GM23338 (cell line): ENCODE results near the gene CTNS. TPM values are rescaled to one million over a fixed set of nuclear protein-coding genes. Genes with fewer than 3 reads are reported as not detected.

Experiments
- ATAC-seq: fragments of 200-7000 bp; cut with Tn5 transposase; 3 replicates; pipeline ENCODE4 v1.9.1; 2020
- DNase-seq: peaks from one replicate; pipeline ENCODE4 v3.0.0-alpha.2; 2015; ENCODE audit warnings: low spot score
- H2AFZ ChIP-seq: fragments of 200-600 bp; sonication (generic); 2 replicates; pipeline ENCODE4 v1.8.0; 2016; ENCODE audit warnings: antibody characterized with exemption, mild to moderate bottlenecking, moderate library complexity
- H3F3A ChIP-seq: fragments of 200-600 bp; sonication (generic); replicated peaks from 2 replicates; pipeline ENCODE4 v1.8.0; 2017; ENCODE audit warnings: antibody characterized with exemption, mixed run types, low read depth
- H3K27ac ChIP-seq: fragments of 200-600 bp; sonication (generic); 2 replicates; pipeline ENCODE4 v1.6.1; 2016; ENCODE audit warnings: low read depth
- H3K27me3 ChIP-seq: fragments of 200-600 bp; sonication (generic); 2 replicates; pipeline ENCODE4 v1.8.0; 2016; ENCODE audit warnings: mild to moderate bottlenecking, mixed run types, moderate library complexity; ENCODE audit not compliant: insufficient read depth
- H3K36me3 ChIP-seq: fragments of 200-600 bp; sonication (generic); 2 replicates; pipeline ENCODE4 v1.8.0; 2016; ENCODE audit warnings: mild to moderate bottlenecking; ENCODE audit not compliant: insufficient read depth
- H3K4me1 ChIP-seq: fragments of 200-600 bp; sonication (generic); 2 replicates; pipeline ENCODE4 v1.8.0; 2016; ENCODE audit warnings: mild to moderate bottlenecking, moderate library complexity; ENCODE audit not compliant: insufficient read depth
- H3K4me2 ChIP-seq: fragments of 200-600 bp; sonication (generic); 2 replicates; pipeline ENCODE4 v1.7.1; 2017; ENCODE audit warnings: mixed run types
- H3K4me3 ChIP-seq: fragments of 200-600 bp; sonication (generic); 2 replicates; pipeline ENCODE4 v1.6.1; 2016; ENCODE audit warnings: mixed run types
- H3K79me2 ChIP-seq: fragments of 200-600 bp; sonication (generic); replicated peaks from 2 replicates; pipeline ENCODE4 v1.8.0; 2017; ENCODE audit warnings: mild to moderate bottlenecking; ENCODE audit not compliant: insufficient read depth
- H3K9me2 ChIP-seq: fragments of 200-600 bp; sonication (generic); 2 replicates; pipeline ENCODE4 v1.8.0; 2017; ENCODE audit not compliant: insufficient read depth
- H4K20me1 ChIP-seq: fragments of 200-600 bp; sonication (generic); replicated peaks from 2 replicates; pipeline ENCODE4 v1.8.0; 2017; ENCODE audit warnings: mild to moderate bottlenecking; ENCODE audit not compliant: insufficient read depth
- H3K27ac Mint-ChIP-seq: 2 replicates; pipeline ENCODE4 v1.8.0; 2020; ENCODE audit warnings: inconsistent platforms, mild to moderate bottlenecking, moderate library complexity, mixed read lengths
- H3K27me3 Mint-ChIP-seq: 3 replicates; pipeline ENCODE4 v1.8.0; 2022; ENCODE audit warnings: low read depth, mild to moderate bottlenecking, moderate library complexity, mixed read lengths, inconsistent platforms; ENCODE audit not compliant: insufficient read depth, poor library complexity
- H3K36me3 Mint-ChIP-seq: 3 replicates; pipeline ENCODE4 v1.8.0; 2021; ENCODE audit warnings: low read depth, mild to moderate bottlenecking, inconsistent platforms, moderate library complexity, mixed read lengths
- H3K4me1 Mint-ChIP-seq: 3 replicates; pipeline ENCODE4 v1.8.0; 2020; ENCODE audit warnings: mild to moderate bottlenecking, inconsistent platforms, mixed read lengths
- H3K4me3 Mint-ChIP-seq: 3 replicates; pipeline ENCODE4 v1.8.0; 2021; ENCODE audit warnings: moderate library complexity, mild to moderate bottlenecking, inconsistent platforms, mixed read lengths
- H3K9me3 Mint-ChIP-seq: 3 replicates; pipeline ENCODE4 v1.8.0; 2020; ENCODE audit warnings: moderate library complexity, mild to moderate bottlenecking, inconsistent platforms, mixed read lengths
- CREB1 ChIP-seq: fragments of 250-450 bp; sonication (Bioruptor Pico); IDR thresholded peaks from 2 replicates; pipeline ENCODE4 v1.5.0; 2020; ENCODE audit warnings: low read depth, mild to moderate bottlenecking, moderate library complexity
- EZH2phosphoT487 ChIP-seq: fragments of 200-600 bp; sonication (generic); IDR thresholded peaks from one replicate; pipeline ENCODE4 v1.8.1; 2018; ENCODE audit warnings: antibody characterized with exemption; ENCODE audit not compliant: unreplicated experiment
- NANOG ChIP-seq: IDR thresholded peaks from 2 replicates; pipeline ENCODE4 v1.6.1; 2016; ENCODE audit warnings: antibody characterized with exemption, borderline replicate concordance
- STAT1 ChIP-seq: IDR thresholded peaks from one replicate; pipeline ENCODE4 v1.6.1; 2016; ENCODE audit warnings: antibody characterized with exemption; ENCODE audit not compliant: unreplicated experiment
- ZNF114 ChIP-seq: fragments of 250-450 bp; sonication (Bioruptor Pico); IDR thresholded peaks from 2 replicates; pipeline ENCODE4 v1.5.0; 2020; ENCODE audit warnings: mild to moderate bottlenecking, moderate library complexity
- ZNF331 ChIP-seq: fragments of 250-450 bp; sonication (Bioruptor Pico); IDR thresholded peaks from 2 replicates; pipeline ENCODE4 v1.5.0; 2020; ENCODE audit warnings: low read depth, mild to moderate bottlenecking, moderate library complexity
- ZNF462 ChIP-seq: fragments of 250-450 bp; sonication (Bioruptor Pico); IDR thresholded peaks from 2 replicates; pipeline ENCODE4 v1.5.0; 2020; ENCODE audit warnings: mild to moderate bottlenecking, moderate library complexity
- polyA plus RNA-seq: library from polyadenylated mRNA; unstranded; fragments of >200 nt; fragmentation: Nextera tagmentation; extraction: Ambion mirVana; gene quantifications from 2 replicates; pipeline ENCODE4 v1.2.1, GENCODE V29; 2016
- total RNA-seq: library from RNA; depleted of rRNA; stranded (reverse); fragments of >200 nt; shearing (Covaris generic); gene quantifications from 2 replicates; pipeline ENCODE4 v1.2.3, GENCODE V29; 2014
- TF ChIP-seq, protein P1 (sequence below), 2 experiments: fragments of 200-600 bp in 1 of 2; sonication (generic) in 1 of 2; conservative IDR thresholded peaks; 2 replicates each; pipeline versions ENCODE4 v1.5.1 to v1.6.1; 2016 to 2017; ENCODE audit warnings: antibody characterized with exemption in 2 of 2, low read depth in 2 of 2, mild to moderate bottlenecking in 2 of 2, moderate library complexity in 1 of 2

The CTNS gene
- total and polyA plus RNA-seq, 2 experiments from 2014 or later, result 5.9 to 21.8 TPM

DNA sequence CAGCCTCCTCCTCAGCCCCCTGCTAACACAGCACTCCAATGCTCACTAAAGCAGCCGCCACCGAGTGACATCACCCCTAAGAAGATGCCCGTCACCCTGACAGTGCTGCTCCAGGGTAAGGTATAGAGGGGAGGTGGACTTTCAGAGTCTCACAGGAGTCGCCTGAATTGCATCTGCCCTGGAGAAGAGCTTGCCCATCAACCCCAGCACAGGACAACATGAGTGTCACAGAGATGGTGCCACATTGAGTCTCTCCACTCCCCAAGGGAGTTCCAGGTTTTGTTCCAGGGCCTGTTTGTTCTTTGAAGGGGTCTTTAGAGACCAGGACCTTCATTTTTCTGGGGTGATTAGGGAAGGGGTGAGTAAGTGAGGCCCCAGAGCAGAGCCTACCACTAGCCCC lies 61.6 kb downstream of the CTNS start (continued):
- TF ChIP-seq ZNF462 (CRISPR knock-in tag) (no peak), EZH2phosphoT487 (no peak)

DNA sequence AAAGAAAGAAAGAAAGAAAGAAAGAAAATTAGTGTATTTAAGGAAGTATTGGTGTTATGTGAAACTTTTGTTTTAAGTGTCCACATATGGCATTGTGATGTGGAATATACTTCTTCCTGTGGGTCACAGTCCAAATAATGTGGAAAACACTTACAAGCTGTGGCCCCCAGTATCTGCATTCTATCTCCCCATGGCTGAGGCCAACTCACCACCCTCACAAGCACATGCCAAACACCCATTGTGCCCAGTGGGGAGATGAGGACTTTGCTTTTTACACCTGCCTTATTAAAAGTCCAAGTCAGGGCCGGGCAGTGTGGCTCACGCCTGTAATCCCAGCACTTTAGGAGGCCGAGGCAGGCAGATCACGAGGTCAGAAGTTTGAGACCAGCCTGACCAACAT lies 63.4 kb downstream of the CTNS start:
- no peak overlapping the region for H2AFZ ChIP-seq
- H3K4me3 ChIP-seq, result no peak overlapping the region
- peaks cover 6% of the 10 kb centered on the region; the same call in 1 of the 2 replicates for H3K4me1 ChIP-seq
- H3K36me3 ChIP-seq, result no peaks in the 10 kb centered on the region
- no peaks in the 10 kb centered on the region for H3K79me2 ChIP-seq
- Mint-ChIP-seq H3K9me3 (peaks cover 13% of the 10 kb centered on the region; the same call in 2 of the 3 replicates), H3K27ac (no peak overlapping the region), H3K4me3 (no peak overlapping the region), H3K36me3 (peaks cover 14% of the 10 kb centered on the region), H3K4me1 (no peaks in the 10 kb centered on the region; the same call in 2 of the 3 replicates), H3K27me3 (peaks cover 25% of the 10 kb centered on the region)
- H3K27ac ChIP-seq, result no peak overlapping the region
- DNase-seq, result no peak
- 0 out of 2 replicates have a peak, but pooled peaks cover 7% of the 10 kb centered on the region for H3F3A ChIP-seq
- ATAC-seq, result no peak
- no peaks in the 10 kb centered on the region for H3K9me2 ChIP-seq
- H4K20me1 ChIP-seq, result no peaks in the 10 kb centered on the region
- H3K4me2 ChIP-seq, result no peak overlapping the region
- H3K27me3 ChIP-seq, result peaks cover 18% of the 10 kb centered on the region
- TF ChIP-seq ZNF114 (no peak), ZNF331 (CRISPR knock-in tag) (no peak), ZNF462 (CRISPR knock-in tag) (no peak), EZH2phosphoT487 (no peak), STAT1 (no peak), NANOG (no peak), CREB1 (CRISPR knock-in tag) (no peak)
- TF ChIP-seq, protein P1, sequence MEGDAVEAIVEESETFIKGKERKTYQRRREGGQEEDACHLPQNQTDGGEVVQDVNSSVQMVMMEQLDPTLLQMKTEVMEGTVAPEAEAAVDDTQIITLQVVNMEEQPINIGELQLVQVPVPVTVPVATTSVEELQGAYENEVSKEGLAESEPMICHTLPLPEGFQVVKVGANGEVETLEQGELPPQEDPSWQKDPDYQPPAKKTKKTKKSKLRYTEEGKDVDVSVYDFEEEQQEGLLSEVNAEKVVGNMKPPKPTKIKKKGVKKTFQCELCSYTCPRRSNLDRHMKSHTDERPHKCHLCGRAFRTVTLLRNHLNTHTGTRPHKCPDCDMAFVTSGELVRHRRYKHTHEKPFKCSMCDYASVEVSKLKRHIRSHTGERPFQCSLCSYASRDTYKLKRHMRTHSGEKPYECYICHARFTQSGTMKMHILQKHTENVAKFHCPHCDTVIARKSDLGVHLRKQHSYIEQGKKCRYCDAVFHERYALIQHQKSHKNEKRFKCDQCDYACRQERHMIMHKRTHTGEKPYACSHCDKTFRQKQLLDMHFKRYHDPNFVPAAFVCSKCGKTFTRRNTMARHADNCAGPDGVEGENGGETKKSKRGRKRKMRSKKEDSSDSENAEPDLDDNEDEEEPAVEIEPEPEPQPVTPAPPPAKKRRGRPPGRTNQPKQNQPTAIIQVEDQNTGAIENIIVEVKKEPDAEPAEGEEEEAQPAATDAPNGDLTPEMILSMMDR (conservative IDR thresholded peaks at IDR 0.05; ENCODE audit: low read depth in 2 of 2), result no peak
